WTC11 (cell line): ENCODE measurements around the gene SOAT1.

ENCODE experiments used
- FOXJ3 ChIP-seq: sonication (generic); formaldehyde crosslinking; IDR thresholded peaks from 2 replicates; pipeline ENCODE4 v1.9.0; 2021; ENCODE audit warnings: missing genetic modification reagents, mild to moderate bottlenecking, borderline replicate concordance
- TF ChIP-seq, protein P1 (sequence below): sonication (generic); formaldehyde crosslinking; conservative IDR thresholded peaks from 2 replicates; pipeline ENCODE4 v1.8.1; 2022; ENCODE audit warnings: mild to moderate bottlenecking, missing genetic modification reagents
- TF ChIP-seq, protein P2 (sequence below): sonication (generic); formaldehyde crosslinking; IDR thresholded peaks from 2 replicates; pipeline ENCODE4 v1.8.1; 2023; ENCODE audit warnings: mild to moderate bottlenecking, missing genetic modification reagents, moderate library complexity
- TF ChIP-seq, protein P3 (sequence below): sonication (generic); formaldehyde crosslinking; IDR thresholded peaks from 2 replicates; pipeline ENCODE4 v1.8.1; 2023; ENCODE audit warnings: mild to moderate bottlenecking, moderate library complexity, missing genetic modification reagents

DNA sequence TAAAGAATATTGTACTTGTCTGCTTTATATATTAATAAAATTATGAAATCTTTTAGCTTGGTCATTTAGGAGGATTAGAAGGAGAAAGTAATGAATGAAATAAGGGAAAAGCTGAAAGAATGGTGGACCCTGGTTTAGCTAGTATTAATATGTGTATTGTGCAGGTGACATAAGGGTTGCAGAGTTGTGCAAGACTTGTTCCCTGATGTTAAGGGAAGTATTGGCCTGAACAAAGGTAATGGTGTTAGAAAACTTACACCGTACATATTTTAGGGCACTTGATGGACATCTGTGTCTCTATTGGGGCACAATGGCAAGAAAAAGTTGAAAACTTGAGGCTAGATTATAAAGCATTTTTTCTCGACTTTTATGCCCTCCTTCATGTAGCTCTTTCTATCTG, 32.2 kb downstream of the SOAT1 start:
- no peak for TF ChIP-seq FOXJ3 (CRISPR knock-in tag)
- TF ChIP-seq, protein P1, sequence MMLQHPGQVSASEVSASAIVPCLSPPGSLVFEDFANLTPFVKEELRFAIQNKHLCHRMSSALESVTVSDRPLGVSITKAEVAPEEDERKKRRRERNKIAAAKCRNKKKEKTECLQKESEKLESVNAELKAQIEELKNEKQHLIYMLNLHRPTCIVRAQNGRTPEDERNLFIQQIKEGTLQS (CRISPR knock-in tag), result no peak
- TF ChIP-seq, protein P2, sequence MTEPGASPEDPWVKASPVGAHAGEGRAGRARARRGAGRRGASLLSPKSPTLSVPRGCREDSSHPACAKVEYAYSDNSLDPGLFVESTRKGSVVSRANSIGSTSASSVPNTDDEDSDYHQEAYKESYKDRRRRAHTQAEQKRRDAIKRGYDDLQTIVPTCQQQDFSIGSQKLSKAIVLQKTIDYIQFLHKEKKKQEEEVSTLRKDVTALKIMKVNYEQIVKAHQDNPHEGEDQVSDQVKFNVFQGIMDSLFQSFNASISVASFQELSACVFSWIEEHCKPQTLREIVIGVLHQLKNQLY (CRISPR knock-in tag), result no peak
- TF ChIP-seq, protein P3, sequence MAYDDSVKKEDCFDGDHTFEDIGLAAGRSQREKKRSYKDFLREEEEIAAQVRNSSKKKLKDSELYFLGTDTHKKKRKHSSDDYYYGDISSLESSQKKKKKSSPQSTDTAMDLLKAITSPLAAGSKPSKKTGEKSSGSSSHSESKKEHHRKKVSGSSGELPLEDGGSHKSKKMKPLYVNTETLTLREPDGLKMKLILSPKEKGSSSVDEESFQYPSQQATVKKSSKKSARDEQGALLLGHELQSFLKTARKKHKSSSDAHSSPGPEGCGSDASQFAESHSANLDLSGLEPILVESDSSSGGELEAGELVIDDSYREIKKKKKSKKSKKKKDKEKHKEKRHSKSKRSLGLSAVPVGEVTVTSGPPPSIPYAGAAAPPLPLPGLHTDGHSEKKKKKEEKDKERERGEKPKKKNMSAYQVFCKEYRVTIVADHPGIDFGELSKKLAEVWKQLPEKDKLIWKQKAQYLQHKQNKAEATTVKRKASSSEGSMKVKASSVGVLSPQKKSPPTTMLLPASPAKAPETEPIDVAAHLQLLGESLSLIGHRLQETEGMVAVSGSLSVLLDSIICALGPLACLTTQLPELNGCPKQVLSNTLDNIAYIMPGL (CRISPR knock-in tag), result no peak
